ENCODE data around the gene CACNA1B. TPM values are rescaled to one million over a fixed set of nuclear protein-coding genes. Genes with fewer than 3 reads are reported as not detected.
"Not testable (repeated sequence)": the region's sequence is repeated elsewhere in the genome, so short reads cannot be mapped to it uniquely, and the experiment has no call there.

CACNA1B gene
- not detected for total RNA-seq

DNA sequence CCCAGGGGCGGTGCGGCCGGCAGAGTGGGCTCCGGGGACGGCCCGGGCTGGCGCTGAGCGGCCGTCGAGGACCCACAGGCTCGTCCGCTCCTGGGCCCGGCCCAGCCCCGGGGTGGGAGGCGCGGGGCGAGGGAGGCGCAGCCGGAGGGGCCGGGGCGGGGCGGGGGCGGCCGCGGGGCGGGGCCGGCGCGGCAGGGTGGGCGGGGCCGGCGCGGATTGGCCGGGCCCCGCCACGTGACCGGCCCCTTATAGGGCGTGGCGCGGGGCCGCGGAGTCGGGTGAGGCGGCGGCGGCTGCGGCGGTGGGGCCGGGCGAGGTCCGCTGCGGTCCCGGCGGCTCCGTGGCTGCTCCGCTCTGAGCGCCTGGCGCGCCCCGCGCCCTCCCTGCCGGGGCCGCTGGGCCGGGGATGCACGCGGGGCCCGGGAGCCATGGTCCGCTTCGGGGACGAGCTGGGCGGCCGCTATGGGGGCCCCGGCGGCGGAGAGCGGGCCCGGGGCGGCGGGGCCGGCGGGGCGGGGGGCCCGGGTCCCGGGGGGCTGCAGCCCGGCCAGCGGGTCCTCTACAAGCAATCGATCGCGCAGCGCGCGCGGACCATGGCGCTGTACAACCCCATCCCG lies at the start of gene CACNA1B:
CACNA1B (plus strand) TSS at position 277 of the 617 bp plus-strand sequence; CDS start at position 429, 152 bp downstream.
- DNase-seq: not testable (repeated sequence)

GRCh38 chr9:137827908-137828526 lies 49.6 kb upstream of the CACNA1B start:
- DNase-seq: no peak
- Mint-ChIP-seq H3K4me3 (no peak overlapping the region), H3K27ac (no peak overlapping the region), H3K36me3 (ENCODE audit: low read depth) (peaks cover 50% of the 10 kb centered on the region), H3K9me3 (peaks cover 2% of the 10 kb centered on the region), H3K4me1 (no peaks in the 10 kb centered on the region), H3K27me3 (no peaks in the 10 kb centered on the region)
- CTCF ChIA-PET: no interaction called here
- POLR2A ChIA-PET: no interaction called here

More for the DNA sequence above, at the start of gene CACNA1B:
- H3K4me3 Mint-ChIP-seq; H3K27me3 Mint-ChIP-seq; H3K27ac Mint-ChIP-seq; POLR2A ChIA-PET; H3K9me3 Mint-ChIP-seq; H3K36me3 Mint-ChIP-seq (ENCODE audit: low read depth); CTCF ChIA-PET; H3K4me1 Mint-ChIP-seq: not testable (repeated sequence)

DNA sequence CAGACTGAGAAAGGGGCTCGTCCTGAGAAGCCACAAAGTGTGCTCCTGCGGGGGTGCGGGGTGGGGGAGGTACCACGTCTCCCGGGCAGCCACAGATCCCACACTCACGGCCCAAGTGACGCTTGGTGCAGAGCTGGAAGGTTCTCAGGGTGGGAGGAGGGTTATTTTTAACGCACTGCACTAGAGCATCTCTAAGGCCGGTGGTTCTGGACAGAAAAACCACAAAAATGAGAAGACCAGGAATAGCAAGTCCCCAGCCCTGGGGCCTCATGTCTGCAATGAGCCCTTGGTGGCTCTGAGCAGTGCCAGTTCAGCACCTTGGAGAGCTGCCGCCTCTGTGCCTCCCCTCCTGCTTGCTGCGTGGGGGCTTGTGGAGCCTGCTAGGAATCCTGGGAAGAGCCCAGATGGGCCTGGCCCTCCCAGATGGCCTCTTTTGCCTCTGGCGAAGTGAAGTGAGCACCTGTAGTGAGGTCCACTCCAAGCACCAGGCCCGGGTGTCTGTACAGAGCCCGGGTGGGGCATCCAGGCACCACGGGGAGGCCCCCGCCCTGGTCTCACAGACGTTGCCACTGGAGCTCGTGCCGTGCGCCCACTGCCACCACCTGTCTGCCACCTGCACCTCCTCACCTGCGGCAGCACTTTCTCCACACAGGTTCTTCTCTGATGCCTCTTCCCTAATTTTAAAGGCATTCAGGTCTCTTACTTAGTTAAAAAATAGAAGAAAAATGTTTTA lies 48.9 kb upstream of the CACNA1B start:
- CTCF ChIA-PET: no interaction called here
- no peak for DNase-seq

GRCh38 chr9:137829260-137829996 lies 48.2 kb upstream of the CACNA1B start:
- POLR2A ChIA-PET: no interaction called here
- CTCF ChIA-PET: no interaction called here
- H3K9me3 Mint-ChIP-seq: peaks cover 2% of the 10 kb centered on the region

More for the DNA sequence above, 48.9 kb upstream of the CACNA1B start:
- H3K27me3 Mint-ChIP-seq: no peaks in the 10 kb centered on the region
- H3K27ac Mint-ChIP-seq: no peak overlapping the region
- peaks cover 52% of the 10 kb centered on the region for H3K36me3 Mint-ChIP-seq (ENCODE audit: low read depth)
- POLR2A ChIA-PET: no interaction called here
- H3K9me3 Mint-ChIP-seq: peaks cover 2% of the 10 kb centered on the region
- H3K4me3 Mint-ChIP-seq: no peak overlapping the region
- no peaks in the 10 kb centered on the region for H3K4me1 Mint-ChIP-seq

DNA sequence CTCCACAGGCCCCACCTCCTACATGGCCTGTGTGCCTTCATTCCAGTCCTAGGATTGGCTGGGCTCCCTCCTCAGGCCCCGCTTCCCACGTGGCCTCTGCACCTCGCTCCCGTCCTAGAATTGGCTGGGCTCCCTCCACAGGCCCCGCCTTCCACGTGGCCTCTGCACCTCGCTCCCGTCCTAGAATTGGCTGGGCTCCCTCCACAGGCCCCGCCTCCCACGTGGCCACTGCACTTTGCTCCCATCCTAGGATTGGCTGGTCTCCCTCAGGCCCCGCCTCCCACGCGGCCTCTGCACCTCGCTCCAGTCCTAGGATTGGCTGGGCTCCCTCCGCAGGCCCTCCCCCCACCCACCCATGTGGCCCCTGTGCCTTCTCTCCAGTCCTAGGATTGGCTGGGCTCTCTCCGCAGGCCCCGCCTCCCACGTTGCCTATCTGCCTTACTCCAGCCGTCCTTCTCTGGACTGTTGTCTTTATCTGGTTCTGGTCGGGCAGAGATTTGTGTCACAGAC lies 45.3 kb upstream of the CACNA1B start:
- no peak for DNase-seq
- Mint-ChIP-seq H3K4me3 (no peak overlapping the region), H3K36me3 (ENCODE audit: low read depth) (peaks cover 27% of the 10 kb centered on the region), H3K27me3 (no peaks in the 10 kb centered on the region), H3K27ac (no peak overlapping the region), H3K9me3 (no peaks in the 10 kb centered on the region), H3K4me1 (no peaks in the 10 kb centered on the region)
- ChIA-PET CTCF (no interaction called here), POLR2A (no interaction called here)

More at GRCh38 chr9:137829260-137829996, 48.2 kb upstream of the CACNA1B start:
- Mint-ChIP-seq H3K4me3 (no peak overlapping the region), H3K27me3 (no peaks in the 10 kb centered on the region), H3K27ac (no peak overlapping the region), H3K36me3 (ENCODE audit: low read depth) (peaks cover 46% of the 10 kb centered on the region), H3K4me1 (no peaks in the 10 kb centered on the region)
- no peak for DNase-seq

- peaks cover 27% of the 10 kb centered on the region for H3K36me3 Mint-ChIP-seq (ENCODE audit: low read depth)
- no peak overlapping the region for H3K4me3 Mint-ChIP-seq
- no peak overlapping the region for H3K27ac Mint-ChIP-seq
- no peaks in the 10 kb centered on the region for H3K27me3 Mint-ChIP-seq
- no peaks in the 10 kb centered on the region for H3K4me1 Mint-ChIP-seq
- no peak for DNase-seq
- ChIA-PET POLR2A (no interaction called here), CTCF (no interaction called here)
- H3K9me3 Mint-ChIP-seq: no peaks in the 10 kb centered on the region
Observed at GRCh38 chr9:137832830-137833590, 44.6 kb upstream of the CACNA1B start.

- no peaks in the 10 kb centered on the region for H3K4me1 Mint-ChIP-seq
- H3K4me3 Mint-ChIP-seq: no peak overlapping the region
- no peaks in the 10 kb centered on the region for H3K9me3 Mint-ChIP-seq
- no peak for DNase-seq
- ChIA-PET CTCF (no interaction called here), POLR2A (no interaction called here)
- H3K27ac Mint-ChIP-seq: no peak overlapping the region
- peaks cover 27% of the 10 kb centered on the region for H3K36me3 Mint-ChIP-seq (ENCODE audit: low read depth)
- no peaks in the 10 kb centered on the region for H3K27me3 Mint-ChIP-seq
Observed at GRCh38 chr9:137833721-137834613, 43.6 kb upstream of the CACNA1B start.

GRCh38 chr9:137834846-137835546 lies 42.6 kb upstream of the CACNA1B start:
- Mint-ChIP-seq H3K36me3 (ENCODE audit: low read depth) (peaks cover 21% of the 10 kb centered on the region), H3K4me3 (no peak overlapping the region), H3K27me3 (no peaks in the 10 kb centered on the region), H3K9me3 (no peaks in the 10 kb centered on the region), H3K4me1 (no peaks in the 10 kb centered on the region), H3K27ac (no peak overlapping the region)
- DNase-seq: no peak
- POLR2A ChIA-PET: no interaction called here
- CTCF ChIA-PET: no interaction called here

DNA sequence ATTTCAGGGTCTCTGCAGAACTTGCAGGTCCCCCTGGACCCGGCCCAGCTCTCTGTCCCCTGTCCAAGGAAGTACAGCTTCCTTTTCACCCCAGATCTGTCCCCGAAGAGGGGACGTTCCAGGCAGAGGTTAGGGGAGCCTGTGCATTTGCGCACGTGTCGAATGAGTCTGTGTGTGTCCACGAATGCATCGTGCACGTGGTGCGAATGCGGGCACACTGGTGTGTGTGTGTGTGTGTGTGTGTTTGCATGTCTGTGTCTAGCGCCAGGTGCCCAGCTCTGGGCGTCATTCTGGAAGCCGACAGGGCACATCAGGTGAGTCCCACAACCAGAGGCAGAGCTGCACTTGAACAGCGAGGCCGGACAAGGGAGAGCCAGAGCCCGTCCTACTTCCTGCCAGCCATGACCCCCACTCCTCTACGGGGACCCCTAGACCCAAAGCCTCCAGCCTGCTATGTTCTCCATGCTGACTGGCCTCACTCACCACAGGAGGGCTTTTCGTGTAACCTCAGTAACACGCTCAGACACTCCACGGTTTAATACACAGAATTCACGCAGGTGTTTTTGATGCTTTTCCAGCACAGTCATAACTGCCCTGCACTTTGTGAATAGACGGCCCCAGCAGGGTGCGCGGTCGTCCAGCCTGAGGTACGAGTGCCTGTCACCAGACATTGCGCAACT lies 41.3 kb upstream of the CACNA1B start:
- H3K27me3 Mint-ChIP-seq: no peaks in the 10 kb centered on the region
- no peak for DNase-seq
- no peaks in the 10 kb centered on the region for H3K9me3 Mint-ChIP-seq
- CTCF ChIA-PET: no interaction called here
- POLR2A ChIA-PET: no interaction called here
- H3K27ac Mint-ChIP-seq: no peak overlapping the region
- H3K36me3 Mint-ChIP-seq (ENCODE audit: low read depth): peaks cover 16% of the 10 kb centered on the region
- no peaks in the 10 kb centered on the region for H3K4me1 Mint-ChIP-seq
- H3K4me3 Mint-ChIP-seq: no peak overlapping the region

GRCh38 chr9:137836831-137837241 lies 40.7 kb upstream of the CACNA1B start:
- no peaks in the 10 kb centered on the region for H3K9me3 Mint-ChIP-seq
- H3K4me3 Mint-ChIP-seq: no peak overlapping the region
- ChIA-PET POLR2A (no interaction called here), CTCF (no interaction called here)
- no peaks in the 10 kb centered on the region for H3K27me3 Mint-ChIP-seq
- peaks cover 13% of the 10 kb centered on the region for H3K36me3 Mint-ChIP-seq (ENCODE audit: low read depth)
- H3K27ac Mint-ChIP-seq: no peak overlapping the region
- H3K4me1 Mint-ChIP-seq: no peaks in the 10 kb centered on the region
- DNase-seq: no peak
